ENCODE results near the gene KCTD1.

The KCTD1 gene

DNA sequence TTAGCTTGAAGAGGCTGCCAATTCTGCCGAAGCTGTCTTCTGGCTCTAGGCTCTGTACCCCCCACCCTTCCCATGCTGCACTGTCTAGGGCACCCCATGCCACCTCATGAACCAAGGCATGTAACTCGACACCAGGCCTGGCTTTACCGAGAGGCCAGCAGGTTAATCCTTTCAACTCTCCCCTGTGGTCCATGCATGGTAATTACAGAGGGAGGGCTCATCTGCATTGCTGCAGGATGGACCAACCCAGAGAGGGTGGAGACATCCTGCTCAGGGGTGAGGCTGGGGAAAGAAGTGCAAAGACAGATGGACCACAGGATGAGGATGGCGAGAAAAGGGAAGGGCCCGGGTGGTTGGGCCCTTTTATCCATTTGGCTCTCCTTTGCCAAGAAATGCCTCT lies 65.8 kb downstream of the KCTD1 start:
- DNase-seq (ENCODE audit: low read depth, low spot score) = no peak

GRCh38 chr18:26480897-26481795 lies 67.2 kb downstream of the KCTD1 start:
- DNase-seq (ENCODE audit: low read depth, low spot score) = no peak

GRCh38 chr18:26479681-26480079 lies 68.7 kb downstream of the KCTD1 start:
- no peak for DNase-seq (ENCODE audit: low read depth, low spot score)

DNA sequence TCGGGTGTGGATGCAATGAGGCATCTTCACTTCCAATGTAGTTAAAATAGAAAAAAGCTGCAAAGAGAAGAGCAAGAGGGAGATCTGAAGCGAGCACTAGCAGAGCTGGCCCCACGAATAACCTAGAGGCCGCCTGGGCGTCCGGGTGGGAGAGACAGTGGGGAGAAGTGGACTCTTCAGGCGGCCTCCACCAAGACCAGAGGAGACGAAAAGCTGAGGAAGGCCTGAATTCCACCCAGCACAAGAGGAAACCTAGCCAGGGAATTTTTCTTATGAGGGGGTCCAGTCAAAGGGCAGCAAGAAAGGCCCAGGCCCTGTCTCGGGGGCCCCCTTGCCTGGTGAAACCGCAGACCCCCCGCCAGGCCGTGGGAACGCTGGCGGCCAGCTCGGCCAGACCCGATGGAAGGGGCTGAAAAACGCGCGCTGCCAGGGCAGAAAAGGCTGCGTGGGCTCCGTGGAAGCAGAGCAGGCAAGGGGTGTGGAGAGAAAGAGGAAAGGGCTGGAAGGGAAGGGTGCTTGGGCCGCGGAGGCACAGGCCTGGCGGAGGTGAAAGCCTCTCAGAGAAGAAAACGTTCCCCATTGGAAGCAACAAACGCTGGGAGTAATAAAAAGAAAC lies 69.2 kb downstream of the KCTD1 start:
- DNase-seq (ENCODE audit: low read depth, low spot score) = no peak

- DNase-seq (ENCODE audit: low read depth, low spot score) = no peak
Observed at GRCh38 chr18:26477828-26478466, 70.4 kb downstream of the KCTD1 start.

DNA sequence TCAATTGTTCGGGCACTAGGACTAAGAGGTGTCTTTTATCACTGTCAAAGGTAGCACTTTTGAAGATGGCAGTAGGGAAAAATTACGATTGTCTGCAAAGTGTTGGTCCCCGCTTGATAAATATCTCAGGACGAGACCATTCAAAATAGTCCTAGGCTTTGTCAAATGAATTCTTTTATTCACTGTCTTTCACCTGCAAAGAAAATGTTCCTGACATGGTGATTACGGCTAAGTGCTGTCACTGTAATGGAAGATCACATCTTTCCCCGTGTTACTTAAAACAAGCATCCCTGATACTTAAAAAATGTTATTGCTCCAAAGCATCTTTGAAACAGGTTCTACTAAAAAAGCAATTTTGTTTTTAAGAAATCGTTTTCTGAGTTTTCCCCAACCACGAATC lies 71.7 kb downstream of the KCTD1 start:
- DNase-seq (ENCODE audit: low read depth, low spot score) = no peak

GRCh38 chr18:26474542-26474941 lies 73.8 kb downstream of the KCTD1 start:
- DNase-seq (ENCODE audit: low read depth, low spot score) = no peak

GRCh38 chr18:26473672-26474071 lies 74.7 kb downstream of the KCTD1 start:
- no peak for DNase-seq (ENCODE audit: low read depth, low spot score)

- no peak for DNase-seq (ENCODE audit: low read depth, low spot score)
Observed at GRCh38 chr18:26471826-26472225, 76.5 kb downstream of the KCTD1 start.

DNA sequence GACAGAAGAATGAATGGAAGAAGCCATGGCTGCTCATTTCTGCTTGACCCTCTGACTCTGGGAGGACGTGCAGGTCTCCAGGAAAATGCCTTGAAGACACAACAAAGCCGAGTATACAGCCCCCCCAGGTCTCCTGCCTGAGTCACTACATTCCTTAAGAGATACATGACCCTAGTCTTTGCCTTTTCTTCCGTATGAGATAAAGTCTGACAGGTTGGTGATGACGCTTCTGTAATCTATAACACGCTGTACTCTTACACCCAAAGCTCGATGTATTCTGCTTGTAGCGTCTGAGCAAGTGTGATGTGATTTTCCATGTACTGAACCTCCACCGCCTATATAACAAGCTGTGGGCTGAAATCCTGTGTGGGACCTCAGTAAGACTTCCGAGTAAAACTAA lies 77.3 kb downstream of the KCTD1 start:
- no peak for DNase-seq (ENCODE audit: low read depth, low spot score)

GRCh38 chr18:26470011-26470637 lies 78.2 kb downstream of the KCTD1 start:
- DNase-seq (ENCODE audit: low read depth, low spot score) = no peak

DNA sequence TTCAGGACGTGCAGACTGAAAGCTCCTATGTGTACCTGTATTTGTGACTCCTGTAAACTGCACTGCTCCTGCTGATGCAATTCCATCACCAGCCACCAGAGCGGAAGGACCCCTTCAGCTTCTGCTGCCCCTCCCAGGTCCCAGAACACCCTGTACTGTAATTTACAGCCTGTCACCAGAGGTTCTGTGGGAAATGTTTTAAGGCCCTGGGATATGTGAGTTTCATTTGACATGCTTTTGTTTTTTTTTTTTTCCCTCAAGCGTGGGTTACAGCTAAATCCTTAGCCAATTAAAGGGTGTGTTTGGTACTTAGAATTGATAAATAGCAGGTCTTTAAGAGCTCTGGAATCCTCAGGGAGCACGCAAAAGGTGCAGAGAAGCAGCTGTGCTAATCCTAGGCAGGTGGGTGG lies 79.4 kb downstream of the KCTD1 start:
- DNase-seq (ENCODE audit: low read depth, low spot score) = no peak

DNA sequence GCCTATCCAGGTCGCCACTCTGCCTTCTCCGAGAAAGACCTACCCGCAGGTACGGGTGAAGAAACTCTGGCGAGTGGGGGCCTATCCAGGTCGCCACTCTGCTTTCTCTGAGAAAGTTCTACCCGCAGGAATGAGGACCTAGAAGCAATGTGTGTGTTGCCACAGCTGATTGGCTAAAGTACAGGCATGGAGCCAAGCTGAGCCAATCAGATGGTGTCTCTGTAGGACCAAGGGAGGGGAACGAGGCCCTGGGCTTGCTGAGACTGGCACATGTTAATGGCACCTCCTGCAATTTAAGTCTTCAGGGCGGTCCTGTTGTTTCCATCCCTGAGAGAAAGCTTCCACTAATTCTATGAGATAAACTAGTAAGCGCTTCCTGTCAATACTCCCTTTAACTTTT lies 82.3 kb downstream of the KCTD1 start:
- no peak for DNase-seq (ENCODE audit: low read depth, low spot score)

GRCh38 chr18:26465431-26465830 lies 82.9 kb downstream of the KCTD1 start:
- no peak for DNase-seq (ENCODE audit: low read depth, low spot score)

GRCh38 chr18:26464128-26465011 lies 84.0 kb downstream of the KCTD1 start:
- DNase-seq (ENCODE audit: low read depth, low spot score) = no peak

DNA sequence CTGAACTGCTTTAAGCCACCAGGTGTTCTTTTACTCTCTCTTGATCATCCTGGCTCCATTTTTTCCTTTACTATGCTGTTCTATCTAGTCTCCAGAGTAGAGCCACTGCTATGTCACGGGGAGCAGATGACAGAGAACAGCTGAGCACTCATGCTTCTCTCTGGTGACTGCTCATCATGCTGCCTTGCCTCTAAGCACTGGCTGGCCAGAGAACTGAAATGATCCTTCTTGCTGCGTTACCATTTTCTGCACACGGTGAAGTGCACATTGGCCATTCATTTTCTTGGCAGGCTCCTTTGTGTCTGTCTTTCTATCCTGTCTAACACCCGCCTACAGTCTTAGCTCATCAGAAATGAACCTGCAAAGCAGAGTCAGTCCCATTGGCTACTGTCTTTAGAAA lies 86.0 kb downstream of the KCTD1 start:
- no peak for DNase-seq (ENCODE audit: low read depth, low spot score)

GRCh38 chr18:26461405-26461804 lies 86.9 kb downstream of the KCTD1 start:
- DNase-seq (ENCODE audit: low read depth, low spot score) = no peak

DNA sequence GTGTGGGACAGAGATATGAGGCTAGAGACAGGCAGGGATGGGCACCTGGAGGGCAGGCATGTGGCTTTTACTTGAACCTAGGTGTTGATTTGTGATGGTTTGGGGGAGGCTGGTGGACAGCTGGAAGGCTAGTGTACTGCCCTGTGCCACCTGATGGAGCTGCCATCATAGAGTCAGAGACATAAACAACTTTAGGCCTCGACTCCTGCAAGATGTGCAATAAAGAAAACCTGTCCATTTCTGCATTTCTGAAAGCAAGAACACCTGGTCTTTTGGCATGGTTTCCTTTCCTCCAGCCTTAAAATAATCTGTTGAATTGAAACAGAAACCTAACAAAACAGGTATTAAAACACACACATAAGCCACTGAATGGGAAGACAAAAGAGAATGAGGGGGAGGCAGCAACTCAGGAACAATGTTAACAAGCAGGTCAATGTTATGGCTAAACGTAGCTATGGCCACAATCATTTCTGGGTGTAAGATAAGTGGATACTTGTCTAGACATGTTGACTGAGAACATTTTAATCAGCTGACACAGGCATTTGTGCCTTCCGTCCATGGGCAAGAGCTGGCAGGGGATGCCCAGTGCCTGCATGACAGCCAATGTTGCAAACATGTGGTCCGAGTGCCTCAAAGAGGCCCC lies 87.8 kb downstream of the KCTD1 start:
- no peak for DNase-seq (ENCODE audit: low read depth, low spot score)

DNA sequence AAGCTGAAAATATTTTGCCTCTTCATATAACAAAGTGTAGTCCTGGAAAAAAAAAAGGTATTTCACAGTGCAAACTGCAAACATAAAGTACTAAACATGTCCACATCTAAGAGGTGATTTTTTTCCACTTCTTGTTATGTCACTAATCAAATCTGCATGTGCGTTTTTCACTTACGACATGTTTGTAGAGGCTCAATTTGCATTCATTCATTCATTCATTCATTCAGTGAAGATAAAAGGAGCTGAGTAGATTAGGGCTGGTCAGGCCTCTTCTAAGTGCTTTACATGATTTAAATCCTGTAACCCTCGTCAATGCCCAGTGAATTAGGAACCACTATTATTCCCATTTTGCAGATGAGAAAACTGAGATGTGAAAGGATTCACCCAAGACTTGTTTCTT lies 88.5 kb downstream of the KCTD1 start:
- no peak for DNase-seq (ENCODE audit: low read depth, low spot score)

- DNase-seq (ENCODE audit: low read depth, low spot score) = no peak
Observed at GRCh38 chr18:26459340-26459739, 89.0 kb downstream of the KCTD1 start.

Data from activated CD4-positive, CD25-positive, alpha-beta regulatory T cell treated with anti-CD3 and anti-CD28 coated beads, Interleukin-2, amount 50 U/mL, for 16 hours (primary cell).